CD4-positive, alpha-beta T cell (primary cell): ENCODE data around the gene GPR62. TPM values are rescaled to one million over a fixed set of nuclear protein-coding genes. Genes with fewer than 3 reads are reported as not detected.
"Not testable (repeated sequence)": the region's sequence is repeated elsewhere in the genome, so short reads cannot be mapped to it uniquely, and the experiment has no call there.

ENCODE experiments used
- ATAC-seq: fragments of 200-7000 bp; cut with Tn5 transposase; one replicate; pipeline ENCODE4 v1.10.0; 2022; ENCODE audit warnings: mild to moderate bottlenecking; ENCODE audit not compliant: poor library complexity
- CTCF ChIA-PET: fragments of 350-600 bp; sonication (Branson Sonifier 250); formaldehyde crosslinking; loops from one replicate; lab custom pipeline; 2021; ENCODE audit warnings: antibody characterized with exemption, inconsistent platforms; lab: Charles Lee
- POLR2A ChIA-PET: fragments of 350-600 bp; sonication (Branson Sonifier 250); formaldehyde crosslinking; loops from one replicate; lab custom pipeline; 2021; ENCODE audit warnings: antibody characterized with exemption, inconsistent platforms; lab: Charles Lee
- DNase-seq, 14 experiments: peaks; one replicate each; pipeline ENCODE4 v3.0.0-alpha.2; 2013 to 2020; ENCODE audit warnings: mixed read lengths in 2 of 14
- H3K27ac ChIP-seq, 2 donors: one replicate each; pipeline versions ENCODE4 v1.5.1 to v1.7.0; 2013; ENCODE audit warnings: low read length in 2 of 2, low read depth in 1 of 2, mild to moderate bottlenecking in 1 of 2
- H3K27me3 ChIP-seq, 2 experiments: 1 replicate in 1 of 2; 2 replicates in 1 of 2; pipeline versions ENCODE4 v1.6.1 to v1.7.0; 2013; ENCODE audit warnings: low read length in 2 of 2, control low read depth in 1 of 2, mild to moderate bottlenecking in 1 of 2, moderate library complexity in 1 of 2; ENCODE audit not compliant: insufficient read depth in 2 of 2, control insufficient read depth in 1 of 2
- H3K36me3 ChIP-seq: one replicate; pipeline ENCODE4 v1.6.1; 2013; ENCODE audit warnings: low read length, control low read depth; ENCODE audit not compliant: insufficient read depth
- H3K4me1 ChIP-seq: one replicate; pipeline ENCODE4 v1.6.1; 2013; ENCODE audit warnings: low read length, control low read depth; ENCODE audit not compliant: insufficient read depth
- H3K4me3 ChIP-seq: one replicate; pipeline ENCODE4 v1.5.1; 2013; ENCODE audit warnings: mild to moderate bottlenecking, low read length, moderate library complexity
- H3K9me3 ChIP-seq, 2 experiments: 1 replicate in 1 of 2; 2 replicates in 1 of 2; pipeline versions ENCODE4 v1.6.1 to v1.7.0; 2013; ENCODE audit warnings: low read length in 2 of 2, mild to moderate bottlenecking in 2 of 2, control low read depth in 1 of 2, moderate library complexity in 1 of 2; ENCODE audit not compliant: control insufficient read depth in 1 of 2, insufficient read depth in 1 of 2
- H3K27ac Mint-ChIP-seq: one replicate; pipeline ENCODE4 v1.8.0; 2020; ENCODE audit warnings: mixed read lengths
- H3K27me3 Mint-ChIP-seq: one replicate; pipeline ENCODE4 v1.8.0; 2021; ENCODE audit warnings: mixed read lengths
- H3K36me3 Mint-ChIP-seq: one replicate; pipeline ENCODE4 v1.8.0; 2021; ENCODE audit warnings: low read depth, mixed read lengths
- H3K4me1 Mint-ChIP-seq: one replicate; pipeline ENCODE4 v1.8.0; 2021; ENCODE audit warnings: low read depth, mixed read lengths
- H3K4me3 Mint-ChIP-seq: one replicate; pipeline ENCODE4 v1.8.0; 2020; ENCODE audit warnings: mild to moderate bottlenecking, mixed read lengths
- H3K9me3 Mint-ChIP-seq: one replicate; pipeline ENCODE4 v1.8.0; 2020; ENCODE audit warnings: mixed read lengths
- CTCF ChIP-seq: fragments of 200-600 bp; IDR thresholded peaks from one replicate; pipeline ENCODE4 v1.8.0; 2022; ENCODE audit warnings: antibody characterized with exemption, mild to moderate bottlenecking
- intact Hi-C, 2 experiments: fragments of 100-400 bp; cut with DNase I in 1 of 2; cut with micrococcal nuclease in 1 of 2; formaldehyde crosslinking; loops; one replicate each; pipeline versions ENCODE4 v1.15.1 to v1.9.0; 2023 to 2025; cut with DNase I, micrococcal nuclease
- total RNA-seq, 174 experiments: library from RNA in 2 of 174; stranded (reverse) in 2 of 174; gene quantifications; one replicate each; pipeline ENCODE4 v1.2.3 and lab custom pipeline; 2021 to 2026

GPR62 gene
- total RNA-seq, 2 experiments from 2014 or later, result not detected

GRCh38 chr3:51986010-51986947 lies 31.1 kb downstream of the GPR62 start:
- Histone ChIP-seq H3K27me3 (no peaks in the 10 kb centered on the region), H3K9me3 (no peaks in the 10 kb centered on the region), H3K27ac (no peak overlapping the region), H3K36me3 (no peaks in the 10 kb centered on the region), H3K4me3 (no peak overlapping the region), H3K4me1 (peaks cover 29% of the 10 kb centered on the region)
- ATAC-seq (no peak), DNase-seq (no peak)
- Mint-ChIP-seq H3K27me3 (no peaks in the 10 kb centered on the region), H3K27ac (peak overlapping the region; percentile 59), H3K4me3 (no peak overlapping the region), H3K4me1 (peaks cover 22% of the 10 kb centered on the region), H3K36me3 (peaks cover 3% of the 10 kb centered on the region), H3K9me3 (no peaks in the 10 kb centered on the region)
- POLR2A ChIA-PET, result no interaction called here
- TF ChIP-seq CTCF, result no peak
- intact Hi-C loops, result no loop called here
- CTCF ChIA-PET, result interaction anchor here (2.1 kb wide), 1 partner anchor 12 kb away, joined by 11 read pairs; the partner anchor contains the start of genes ABHD14A and ABHD14B

GRCh38 chr3:51987568-51987967 lies 32.4 kb downstream of the GPR62 start:
- no peaks in the 10 kb centered on the region for H3K27me3 Mint-ChIP-seq
- no peaks in the 10 kb centered on the region for H3K27me3 ChIP-seq
- intact Hi-C loops, result no loop called here
- no peaks in the 10 kb centered on the region for H3K9me3 ChIP-seq
- DNase-seq (no peak), ATAC-seq (no peak)
- no peak overlapping the region for H3K27ac ChIP-seq
- H3K4me1 ChIP-seq, result peaks cover 29% of the 10 kb centered on the region
- CTCF ChIA-PET, result interaction anchor here (2.1 kb wide), 1 partner anchor 13 kb away, joined by 11 read pairs; the partner anchor contains the start of genes ABHD14A and ABHD14B
- no peak overlapping the region for H3K27ac Mint-ChIP-seq
- no peak overlapping the region for H3K4me3 Mint-ChIP-seq
- H3K4me3 ChIP-seq, result no peak overlapping the region
- H3K9me3 Mint-ChIP-seq, result no peaks in the 10 kb centered on the region
- peaks cover 11% of the 10 kb centered on the region for H3K36me3 Mint-ChIP-seq
- H3K4me1 Mint-ChIP-seq, result peaks cover 22% of the 10 kb centered on the region
- H3K36me3 ChIP-seq, result peaks cover 10% of the 10 kb centered on the region
- POLR2A ChIA-PET, result no interaction called here
- no peak for TF ChIP-seq CTCF

- no peaks in the 10 kb centered on the region for H3K27me3 ChIP-seq
- no peak for DNase-seq
- H3K9me3 ChIP-seq, result no peaks in the 10 kb centered on the region
- CTCF ChIA-PET, result no interaction called here
- Mint-ChIP-seq H3K36me3 (peaks cover 18% of the 10 kb centered on the region), H3K27me3 (no peaks in the 10 kb centered on the region), H3K27ac (no peak overlapping the region), H3K4me1 (peaks cover 17% of the 10 kb centered on the region), H3K9me3 (no peaks in the 10 kb centered on the region), H3K4me3 (no peak overlapping the region)
- H3K4me3 ChIP-seq, result no peak overlapping the region
- POLR2A ChIA-PET, result no interaction called here
- H3K4me1 ChIP-seq, result peaks cover 25% of the 10 kb centered on the region
- intact Hi-C loops, result no loop called here
- no peak overlapping the region for H3K27ac ChIP-seq
- ATAC-seq, result no peak
- no peak for TF ChIP-seq CTCF
- H3K36me3 ChIP-seq, result peaks cover 18% of the 10 kb centered on the region
Observed at GRCh38 chr3:51988286-51989146, 33.3 kb downstream of the GPR62 start.

GRCh38 chr3:51990501-51990971 lies 35.4 kb downstream of the GPR62 start:
- H3K9me3 Mint-ChIP-seq, H3K4me3 Mint-ChIP-seq, H3K27ac ChIP-seq, H3K9me3 ChIP-seq, H3K27ac Mint-ChIP-seq, ATAC-seq, H3K27me3 Mint-ChIP-seq, CTCF ChIA-PET, H3K27me3 ChIP-seq, H3K4me3 ChIP-seq, DNase-seq: not testable (repeated sequence)
- POLR2A ChIA-PET, result interaction anchor here (0.6 to 2.9 kb wide), 2 partner anchors 8 to 549 kb away, joined by 3 to 13 read pairs; partner anchors contain the start of gene ACY1
- Histone ChIP-seq H3K4me1 (peaks cover 34% of the 10 kb centered on the region), H3K36me3 (peaks cover 34% of the 10 kb centered on the region)
- intact Hi-C loops, result loop anchor here in 1 of 2 experiments (10.0 kb wide), 1 partner anchor 714 kb away; the partner anchor contains the start of genes GLT8D1 and SPCS1
- Mint-ChIP-seq H3K4me1 (peaks cover 26% of the 10 kb centered on the region), H3K36me3 (peaks cover 37% of the 10 kb centered on the region)
